AG04450 (cell line): ENCODE results near the gene SPEM1. TPM values are rescaled to one million over a fixed set of nuclear protein-coding genes. Genes with fewer than 3 reads are reported as not detected.

Source experiments
- CTCF ChIA-PET: fragments of 300-600, 350-600 bp; formaldehyde crosslinking; extraction: SDS; loops from one replicate; lab custom pipeline; 2022; ENCODE audit warnings: antibody characterized with exemption, inconsistent platforms; lab: Charles Lee
- POLR2A ChIA-PET: fragments of 350-600 bp; formaldehyde crosslinking; extraction: SDS; loops from one replicate; lab custom pipeline; 2021; ENCODE audit warnings: antibody characterized with exemption, inconsistent platforms; lab: Yijun Ruan, JAX
- DNase-seq: peaks from one replicate; pipeline ENCODE4 v3.0.0-alpha.2; 2011; ENCODE audit warnings: low read depth, low spot score
- H3K27ac ChIP-seq: one replicate; pipeline ENCODE4 v1.5.1; 2012; ENCODE audit warnings: low read depth, low read length, control low read depth
- H3K27me3 ChIP-seq: one replicate; pipeline ENCODE4 v1.6.0; 2012; ENCODE audit warnings: low read length; ENCODE audit not compliant: control insufficient read depth, insufficient read depth
- H3K4me3 ChIP-seq: 2 replicates; pipeline ENCODE4 v1.5.1; 2011; ENCODE audit warnings: mild to moderate bottlenecking, low read depth, low read length, control low read depth
- H3K9me3 ChIP-seq: 2 replicates; pipeline ENCODE4 v1.5.1; 2012; ENCODE audit warnings: low read length; ENCODE audit not compliant: control insufficient read depth, insufficient read depth
- CTCF ChIP-seq: IDR thresholded peaks from 2 replicates; pipeline ENCODE4 v1.5.1; 2011; ENCODE audit warnings: low read depth, low read length, control low read depth, inconsistent platforms
- polyA plus RNA-seq: library from polyadenylated mRNA; depleted of rRNA; stranded (reverse); fragments of >200 nt; gene quantifications from 2 replicates; pipeline ENCODE4 v1.2.3, GENCODE V29; 2011

Gene SPEM1
- polyA plus RNA-seq, 1 experiment = not detected

DNA sequence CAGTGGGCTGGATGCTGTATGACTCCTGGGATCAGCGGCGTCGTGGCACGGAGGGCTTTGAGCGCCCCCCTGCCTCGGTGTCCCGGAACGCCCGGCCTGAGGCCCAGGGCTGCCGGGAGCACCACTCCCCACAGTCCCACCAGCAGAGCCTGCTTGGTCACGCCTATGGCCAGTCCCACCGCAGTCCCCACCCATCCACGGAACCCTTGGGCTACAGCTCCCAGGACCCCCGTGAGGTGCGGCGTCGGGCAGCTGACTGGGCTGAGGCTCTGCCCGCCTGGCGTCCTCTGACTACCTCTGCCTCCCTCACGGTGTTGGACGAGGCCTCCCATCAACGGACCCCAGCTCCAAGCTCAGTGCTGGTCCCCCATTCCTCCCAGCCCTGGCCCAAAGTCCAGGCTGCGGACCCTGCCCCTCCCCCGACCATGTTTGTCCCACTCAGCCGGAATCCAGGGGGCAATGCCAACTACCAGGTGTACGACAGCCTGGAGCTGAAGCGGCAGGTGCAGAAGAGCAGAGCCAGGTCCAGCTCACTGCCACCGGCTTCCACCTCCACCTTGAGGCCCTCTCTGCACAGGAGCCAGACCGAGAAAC, 6.9 kb downstream of the SPEM1 start:
- TF ChIP-seq CTCF = no peak
- H3K9me3 ChIP-seq = no peaks in the 10 kb centered on the region; the same call in 1 of the 2 replicates
- DNase-seq = no peak
- no peak overlapping the region for H3K4me3 ChIP-seq
- no peak overlapping the region for H3K27ac ChIP-seq
- peaks cover 3% of the 10 kb centered on the region for H3K27me3 ChIP-seq
- ChIA-PET POLR2A (no interaction called here), CTCF (no interaction called here)

GRCh38 chr17:7427549-7427948, 7.4 kb downstream of the SPEM1 start:
- DNase-seq = no peak
- no peak overlapping the region for H3K27ac ChIP-seq
- H3K9me3 ChIP-seq = no peaks in the 10 kb centered on the region; the same call in 1 of the 2 replicates
- H3K27me3 ChIP-seq = peaks cover 3% of the 10 kb centered on the region
- CTCF ChIA-PET = no interaction called here
- POLR2A ChIA-PET = no interaction called here
- TF ChIP-seq CTCF = no peak
- H3K4me3 ChIP-seq = no peak overlapping the region

GRCh38 chr17:7428557-7428956, 8.4 kb downstream of the SPEM1 start, which contains the start of gene SPEM3:
TSS of gene SPEM3 (plus strand) at chr17:7428857. CDS start at chr17:7428903, 46 bp downstream.
- ChIA-PET CTCF (no interaction called here), POLR2A (no interaction called here)
- no peak within 1 kb of the TSS for H3K27ac ChIP-seq
- no peak for DNase-seq
- H3K9me3 ChIP-seq = no peaks in the 10 kb centered on the region; the same call in 1 of the 2 replicates
- no peak for TF ChIP-seq CTCF
- no peak within 1 kb of the TSS for H3K4me3 ChIP-seq
- peaks cover 3% of the 10 kb centered on the region for H3K27me3 ChIP-seq

DNA sequence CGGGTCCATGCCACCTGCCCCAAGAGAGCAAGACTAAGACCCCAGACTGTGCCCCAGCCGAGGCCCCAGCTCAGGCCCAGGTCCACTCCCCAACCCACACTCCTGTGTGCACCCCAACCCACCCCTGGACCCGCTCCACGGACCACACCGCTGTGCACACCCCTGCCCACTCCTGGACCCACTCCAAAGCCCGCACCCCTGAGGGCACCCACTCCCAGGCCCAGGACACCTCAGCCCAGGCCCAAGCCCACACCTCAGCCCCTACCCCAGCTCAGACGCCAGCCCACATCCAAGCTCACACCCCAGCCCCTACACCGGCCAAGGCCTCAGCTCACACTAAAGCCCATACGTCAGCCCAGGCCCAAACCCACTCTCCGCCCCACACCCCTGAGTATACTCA, 9.6 kb downstream of the SPEM1 start:
- no peak for TF ChIP-seq CTCF
- DNase-seq = no peak
- no peak overlapping the region for H3K27ac ChIP-seq
- CTCF ChIA-PET = no interaction called here
- H3K9me3 ChIP-seq = no peaks in the 10 kb centered on the region; the same call in 1 of the 2 replicates
- POLR2A ChIA-PET = no interaction called here
- H3K4me3 ChIP-seq = no peak overlapping the region
- peaks cover 3% of the 10 kb centered on the region for H3K27me3 ChIP-seq

DNA sequence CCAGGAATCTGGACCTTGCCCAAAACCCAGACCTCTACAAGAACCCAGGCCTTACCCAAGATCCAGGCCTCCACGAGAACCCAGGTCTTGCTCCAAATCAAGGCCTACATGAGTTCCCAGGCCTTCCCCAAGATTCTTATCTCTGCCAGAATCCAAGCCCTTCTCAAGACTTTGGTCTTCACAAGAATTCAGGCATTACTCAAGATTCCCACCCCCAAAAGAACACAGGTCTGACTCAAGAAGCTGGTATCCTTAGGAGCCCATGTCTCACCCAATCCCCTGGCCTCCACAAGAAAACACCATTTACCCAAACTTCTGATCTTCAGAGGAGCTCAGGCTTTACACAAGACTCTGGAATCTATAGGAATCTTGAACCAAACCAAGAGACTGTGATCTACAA, 11.1 kb downstream of the SPEM1 start:
- Histone ChIP-seq H3K27me3 (peaks cover 4% of the 10 kb centered on the region), H3K9me3 (peaks cover 6% of the 10 kb centered on the region; the same call in 1 of the 2 replicates), H3K27ac (no peak overlapping the region), H3K4me3 (no peak overlapping the region)
- POLR2A ChIA-PET = no interaction called here
- CTCF ChIA-PET = no interaction called here
- no peak for DNase-seq
- no peak for TF ChIP-seq CTCF
